Stomach (tissue), 9 donors: ENCODE measurements around the gene SPAG9. TPM values are rescaled to one million over a fixed set of nuclear protein-coding genes. Genes with fewer than 3 reads are reported as not detected.

ENCODE experiments used
- DNase-seq, 2 donors: peaks; one replicate each; pipeline versions ENCODE4 v3.0.0 to v3.0.0-alpha.2; 2013 to 2019
- H3K27ac ChIP-seq, 5 donors: fragments of 200-600 bp in 4 of 5; sonication (generic) in 4 of 5; one replicate each; pipeline ENCODE4 v1.5.1; 2013 to 2019; ENCODE audit warnings: mild to moderate bottlenecking in 1 of 5, moderate library complexity in 1 of 5
- H3K27me3 ChIP-seq, 3 donors: fragments of 200-600 bp; sonication (generic); one replicate each; pipeline ENCODE4 v1.5.1; 2017 to 2019; ENCODE audit warnings: mixed run types in 1 of 3
- H3K36me3 ChIP-seq, 4 donors: fragments of 200-600 bp; sonication (generic); 1 replicate in 3 of 4; 2 replicates in 1 of 4; pipeline ENCODE4 v1.5.1; 2016 to 2019
- H3K4me1 ChIP-seq, 4 donors: fragments of 200-600 bp; sonication (generic); one replicate each; pipeline ENCODE4 v1.5.1; 2016 to 2019
- H3K4me3 ChIP-seq, 4 donors: fragments of 200-600 bp; sonication (generic) in 3 of 4; one replicate each; pipeline ENCODE4 v1.5.1; 2016 to 2019; ENCODE audit warnings: mild to moderate bottlenecking in 1 of 4
- H3K9me3 ChIP-seq, 4 donors: fragments of 200-600 bp; sonication (generic); one replicate each; pipeline ENCODE4 v1.5.1; 2016 to 2019
- EP300 ChIP-seq: sonication (generic); formaldehyde crosslinking; IDR thresholded peaks from one replicate; pipeline ENCODE4 v1.6.1; 2017; ENCODE audit warnings: antibody characterized with exemption
- POLR2A ChIP-seq, 4 donors: fragments of 450-650 bp; IDR thresholded peaks; one replicate each; pipeline ENCODE4 v1.6.1; 2016; ENCODE audit warnings: antibody characterized with exemption in 4 of 4, control low read depth in 2 of 4, mild to moderate bottlenecking in 1 of 4, moderate library complexity in 1 of 4
- POLR2AphosphoS5 ChIP-seq, 3 donors: sonication (generic); formaldehyde crosslinking; IDR thresholded peaks; one replicate each; pipeline ENCODE4 v1.6.1; 2016; ENCODE audit warnings: antibody characterized with exemption in 3 of 3
- WGBS, 5 donors: extraction: QIAGEN DNeasy Blood & Tissue Kit in 3 of 5; methylation state at CpG; one replicate each; pipeline versions ENCODE4 v1.1.5 to v1.1.7; 2013 to 2018; 5-methylcytosine and 5-hydroxymethylcytosine counted together
- intact Hi-C: fragments of 100-400 bp; cut with DNase I; formaldehyde crosslinking; loops from one replicate; pipeline ENCODE4 v1.15.1; 2023; ENCODE audit warnings: low total_unique reads
- polyA plus RNA-seq, 3 donors: library from polyadenylated mRNA; stranded (reverse); fragments of 200-250 nt; gene quantifications; one replicate each; pipeline ENCODE4 v1.2.3, GENCODE V29; 2013
- total RNA-seq, 5 donors: library from RNA; depleted of rRNA; stranded (reverse); fragments of >200 nt; gene quantifications; one replicate each; pipeline versions ENCODE4 v1.1.0 to v1.2.3, GENCODE V29; 2014 to 2016
- TF ChIP-seq, protein P1 (sequence below), 7 experiments: fragments of 450-650 bp in 4 of 7; fragments of 200-600 bp in 3 of 7; sonication (generic) in 3 of 7; IDR thresholded peaks; one replicate each; pipeline ENCODE4 v1.5.1; 2016 to 2019; ENCODE audit warnings: antibody characterized with exemption in 7 of 7, control low read depth in 2 of 7, mild to moderate bottlenecking in 1 of 7
- donor health status: healthy with polysubstance abuse.
- donor health status: Bipolar disorder and iron deficiency.
- donor health status: healthy.

Gene SPAG9
- total and polyA plus RNA-seq, 8 donors, result 10.2 to 209 (median 56.5) TPM

DNA sequence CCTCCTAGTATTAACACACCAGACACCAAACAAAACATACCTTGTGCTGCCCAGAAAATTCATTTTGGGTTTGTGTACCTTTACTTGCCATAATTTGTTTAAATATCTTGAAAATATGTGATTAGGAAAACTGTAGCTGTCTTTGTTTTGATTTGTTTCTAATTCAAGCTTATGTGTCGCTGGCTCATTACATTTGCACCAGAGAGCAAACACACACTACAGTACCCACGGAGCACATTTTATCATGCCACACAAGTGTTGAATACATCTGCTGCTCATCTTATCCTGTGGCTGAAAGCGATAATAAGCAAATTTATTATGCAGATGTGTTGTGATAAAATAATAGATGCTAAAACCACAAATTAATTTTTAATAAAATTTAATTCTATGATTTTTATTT lies 63.1 kb downstream of the SPAG9 start:
- Histone ChIP-seq H3K4me3 (no peak overlapping the region), H3K9me3 (no peaks in the 10 kb centered on the region), H3K27ac (peak overlapping the region in 4 of 5 donors; percentile 58 to 74 (median 71)), H3K27me3 (no peaks in the 10 kb centered on the region), H3K4me1 (peaks cover 11 to 55% (median 31%) of the 10 kb centered on the region in 4 donors), H3K36me3 (peaks cover 0 to 5% (median 0%) of the 10 kb centered on the region in 4 donors)
- TF ChIP-seq POLR2AphosphoS5 (IDR thresholded peaks at IDR 0.05) (no peak), EP300 (no peak)
- TF ChIP-seq, protein P1, sequence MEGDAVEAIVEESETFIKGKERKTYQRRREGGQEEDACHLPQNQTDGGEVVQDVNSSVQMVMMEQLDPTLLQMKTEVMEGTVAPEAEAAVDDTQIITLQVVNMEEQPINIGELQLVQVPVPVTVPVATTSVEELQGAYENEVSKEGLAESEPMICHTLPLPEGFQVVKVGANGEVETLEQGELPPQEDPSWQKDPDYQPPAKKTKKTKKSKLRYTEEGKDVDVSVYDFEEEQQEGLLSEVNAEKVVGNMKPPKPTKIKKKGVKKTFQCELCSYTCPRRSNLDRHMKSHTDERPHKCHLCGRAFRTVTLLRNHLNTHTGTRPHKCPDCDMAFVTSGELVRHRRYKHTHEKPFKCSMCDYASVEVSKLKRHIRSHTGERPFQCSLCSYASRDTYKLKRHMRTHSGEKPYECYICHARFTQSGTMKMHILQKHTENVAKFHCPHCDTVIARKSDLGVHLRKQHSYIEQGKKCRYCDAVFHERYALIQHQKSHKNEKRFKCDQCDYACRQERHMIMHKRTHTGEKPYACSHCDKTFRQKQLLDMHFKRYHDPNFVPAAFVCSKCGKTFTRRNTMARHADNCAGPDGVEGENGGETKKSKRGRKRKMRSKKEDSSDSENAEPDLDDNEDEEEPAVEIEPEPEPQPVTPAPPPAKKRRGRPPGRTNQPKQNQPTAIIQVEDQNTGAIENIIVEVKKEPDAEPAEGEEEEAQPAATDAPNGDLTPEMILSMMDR (IDR thresholded peaks at IDR 0.05), result no peak
- intact Hi-C loops, result no loop called here
- 27 to 47% (median 36%) methylated on average over 3 of the region's 3 CpGs for WGBS, 5 donors
- DNase-seq, result no peak

DNA sequence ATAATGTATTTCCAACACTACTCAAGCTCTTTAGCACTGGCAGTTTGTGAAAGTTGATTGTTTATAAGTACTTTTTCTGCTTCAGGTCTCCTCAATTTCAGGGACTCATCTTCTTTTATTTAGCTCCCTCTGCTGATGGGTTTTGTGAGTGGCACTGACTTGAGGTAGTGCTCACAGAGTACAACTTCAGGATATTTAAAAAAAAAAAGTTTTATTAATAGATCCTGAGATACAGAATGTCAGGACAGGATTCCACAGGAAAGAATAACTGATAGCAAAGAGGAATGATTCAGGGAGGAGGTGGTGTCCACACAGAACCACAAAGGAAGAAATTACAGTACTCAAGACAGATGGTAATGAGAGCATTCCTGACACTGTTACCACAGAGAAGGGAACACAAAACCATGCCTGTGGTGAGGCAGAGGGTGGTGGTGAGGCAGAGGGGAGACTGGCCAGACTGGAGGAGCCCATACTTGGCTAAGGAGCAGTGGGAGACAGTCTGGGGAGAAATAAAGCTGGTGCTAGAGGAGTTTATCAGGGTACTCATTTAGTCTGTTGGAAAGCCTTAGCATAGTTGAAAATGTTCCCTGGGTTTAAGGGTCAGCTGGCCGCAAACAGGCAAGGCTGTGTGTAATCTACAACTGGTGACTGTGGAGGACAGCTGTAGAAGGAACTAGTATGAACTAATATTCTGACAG lies 63.7 kb downstream of the SPAG9 start:
- no peak overlapping the region for H3K4me3 ChIP-seq
- peak overlapping the region; percentile 53 to 74 (median 70) for H3K27ac ChIP-seq
- DNase-seq, result peak in 1 of 2 donors; percentile 73
- no peak for TF ChIP-seq POLR2A (IDR thresholded peaks at IDR 0.05)
- peak in 1 of 3 donors; percentile 27 for TF ChIP-seq POLR2AphosphoS5 (IDR thresholded peaks at IDR 0.05)
- TF ChIP-seq, protein P1 (IDR thresholded peaks at IDR 0.05), result peak in 4 of 7 experiments; percentile 23 to 49 (median 33)
- H3K27me3 ChIP-seq, result no peaks in the 10 kb centered on the region
- H3K36me3 ChIP-seq, result peaks cover 0 to 5% (median 0%) of the 10 kb centered on the region in 4 donors
- H3K9me3 ChIP-seq, result no peaks in the 10 kb centered on the region
- intact Hi-C loops, result no loop called here
- H3K4me1 ChIP-seq, result peaks cover 11 to 50% (median 31%) of the 10 kb centered on the region in 4 donors
- 11 to 40% (median 13%) methylated on average over 1 of the region's 1 CpG for WGBS, 5 donors

DNA sequence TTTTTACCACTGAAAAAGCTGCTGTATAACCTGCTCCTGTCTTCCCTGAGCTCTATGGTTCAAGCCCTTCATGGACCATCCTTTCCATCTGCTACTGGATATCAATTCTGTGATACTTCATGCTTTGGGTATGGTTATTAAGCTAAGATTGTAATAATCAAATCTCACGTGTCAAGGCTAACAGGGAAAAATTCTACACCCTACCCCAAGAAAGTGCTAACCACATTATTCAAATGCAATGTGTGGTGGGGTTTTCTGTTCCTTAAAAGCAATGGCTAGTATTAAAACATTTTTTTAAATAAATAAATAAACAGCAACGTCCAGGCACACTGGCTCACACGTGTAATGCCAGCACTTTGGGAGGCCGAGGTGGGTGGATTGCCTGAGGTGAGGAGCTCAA lies 65.9 kb downstream of the SPAG9 start:
- intact Hi-C loops, result no loop called here
- WGBS, 5 donors, result 87 to 96% (median 95%) methylated on average over 4 of the region's 4 CpGs
- H3K36me3 ChIP-seq, result peaks cover 0 to 5% (median 0%) of the 10 kb centered on the region in 4 donors
- no peak for TF ChIP-seq POLR2AphosphoS5 (IDR thresholded peaks at IDR 0.05)
- TF ChIP-seq, protein P1 (IDR thresholded peaks at IDR 0.05), result no peak
- no peak for TF ChIP-seq EP300
- TF ChIP-seq POLR2A (IDR thresholded peaks at IDR 0.05), result no peak
- H3K27me3 ChIP-seq, result no peaks in the 10 kb centered on the region
- no peak for DNase-seq
- no peaks in the 10 kb centered on the region for H3K9me3 ChIP-seq
- H3K27ac ChIP-seq, result no peak overlapping the region
- H3K4me1 ChIP-seq, result peaks cover 11 to 51% (median 27%) of the 10 kb centered on the region in 4 donors
- H3K4me3 ChIP-seq, result no peak overlapping the region

DNA sequence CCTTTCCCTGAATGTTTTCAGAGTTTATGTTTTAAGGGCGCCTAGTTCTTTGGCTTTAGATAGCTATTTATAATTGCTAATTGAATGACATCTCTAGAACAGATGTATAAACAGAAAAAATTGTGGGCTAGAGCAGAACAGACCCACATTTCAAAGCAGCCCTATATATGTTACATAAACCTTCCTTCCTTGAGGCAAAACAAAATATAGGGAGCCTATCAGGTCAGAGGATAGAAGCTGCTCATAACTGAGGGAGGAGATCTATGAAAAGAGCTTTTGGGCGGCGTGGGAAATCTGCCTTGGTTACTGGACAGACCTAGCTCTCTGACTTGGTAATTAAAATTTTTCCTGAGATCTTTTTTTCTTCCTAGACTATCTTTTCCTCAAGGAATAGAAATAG lies 68.4 kb downstream of the SPAG9 start:
- no peak for TF ChIP-seq POLR2A (IDR thresholded peaks at IDR 0.05)
- no peak for TF ChIP-seq EP300
- no peak for TF ChIP-seq POLR2AphosphoS5 (IDR thresholded peaks at IDR 0.05)
- TF ChIP-seq, protein P1 (IDR thresholded peaks at IDR 0.05), result no peak

More for the DNA sequence above, 68.4 kb downstream of the SPAG9 start:
- no peak overlapping the region for H3K4me3 ChIP-seq
- no peak for DNase-seq
- intact Hi-C loops, result no loop called here
- WGBS, 5 donors, result 86 to 94% (median 90%) methylated on average over 3 of the region's 3 CpGs
- no peak overlapping the region for H3K27ac ChIP-seq
- no peaks in the 10 kb centered on the region for H3K9me3 ChIP-seq
- H3K36me3 ChIP-seq, result peaks cover 0 to 5% (median 0%) of the 10 kb centered on the region in 4 donors
- no peaks in the 10 kb centered on the region for H3K27me3 ChIP-seq
- H3K4me1 ChIP-seq, result peaks cover 8 to 47% (median 13%) of the 10 kb centered on the region in 4 donors
